Psoas muscle (tissue), 8 donors: ENCODE data around the gene MUC6. TPM values are rescaled to one million over a fixed set of nuclear protein-coding genes. Genes with fewer than 3 reads are reported as not detected.
A peak's percentile ranks its signal among the peaks of the same experiment; 100 is the strongest.

Experiments
- ATAC-seq, 4 donors: fragments of 200-7000 bp; cut with Tn5 transposase; one replicate each; pipeline ENCODE4 v1.9.1; 2020; ENCODE audit warnings: moderate library complexity in 3 of 4, mild to moderate bottlenecking in 2 of 4
- DNase-seq, 2 donors: peaks; one replicate each; pipeline ENCODE4 v3.0.0-alpha.2; 2020
- H3K27ac ChIP-seq: fragments of 200-600 bp; one replicate; pipeline ENCODE4 v1.8.0; 2022
- H3K27me3 ChIP-seq, 3 donors: fragments of 200-600 bp in 1 of 3; one replicate each; pipeline versions ENCODE4 v1.6.1 to v1.8.0; 2013 to 2022; ENCODE audit warnings: low read length in 2 of 3, mild to moderate bottlenecking in 2 of 3, moderate library complexity in 1 of 3; ENCODE audit not compliant: insufficient read depth in 3 of 3
- H3K36me3 ChIP-seq, 2 donors: fragments of 200-600 bp in 1 of 2; one replicate each; pipeline versions ENCODE4 v1.6.1 to v1.8.0; 2013 to 2022; ENCODE audit warnings: low read depth in 1 of 2, mild to moderate bottlenecking in 1 of 2, moderate library complexity in 1 of 2; ENCODE audit not compliant: insufficient read depth in 1 of 2
- H3K4me1 ChIP-seq: fragments of 200-600 bp; one replicate; pipeline ENCODE4 v1.8.0; 2022
- H3K4me3 ChIP-seq: fragments of 200-600 bp; one replicate; pipeline ENCODE4 v1.8.0; 2022; ENCODE audit warnings: mild to moderate bottlenecking
- H3K9me3 ChIP-seq: fragments of 200-600 bp; one replicate; pipeline ENCODE4 v1.8.0; 2022
- CTCF ChIP-seq: fragments of 200-600 bp; IDR thresholded peaks from one replicate; pipeline ENCODE4 v1.8.0; 2022; ENCODE audit warnings: antibody characterized with exemption
- WGBS, 3 donors: extraction: QIAGEN DNeasy Blood & Tissue Kit; methylation state at CpG; one replicate each; pipeline versions ENCODE4 v1.1.6 to v1.1.7; 2013; 5-methylcytosine and 5-hydroxymethylcytosine counted together
- intact Hi-C, 2 donors: fragments of 100-400 bp; cut with DNase I; formaldehyde crosslinking; loops; one replicate each; pipeline versions ENCODE4 v1.11.0 to v1.14.2; 2022
- polyA plus RNA-seq, 3 donors: library from polyadenylated mRNA; stranded (reverse); fragments of 200-250 nt; gene quantifications; one replicate each; pipeline ENCODE4 v1.2.3, GENCODE V29; 2013
- total RNA-seq, 4 donors: library from RNA; stranded (reverse); fragmentation: NEBNext Ultra II Directional in 2 of 4; extraction: Animal tissue kit (Norgen Biotek cat#: 25700) in 2 of 4; gene quantifications; one replicate each; pipeline versions ENCODE4 v1.2.1 to v1.2.4, GENCODE V29; 2021 to 2023
- donor health status: healthy with polysubstance abuse.
- donor health status: DM: no; HTN: no; CAD: no; lungs with moderate emphysema.
- donor health status: Bipolar disorder and iron deficiency.
- donor health status: healthy.
- donor health status: DM: yes; HTN: yes; CAD: no.
- donor health status: DM: no; HTN: no; CAD: no.
- donor health status: DM: no; HTN: no; CAD: no.
- donor health status: DM: yes; HTN: yes; CAD: no.

Gene MUC6
- total and polyA plus RNA-seq, 7 donors: under 0.01 to 0.04 (median 0.01) TPM; not detected in 4

- peak in 1 of 2 donors; percentile 30 for DNase-seq
- 49 to 57% (median 54%) methylated on average over 30 to 33 of the region's 33 CpGs for WGBS, 3 donors
These were observed 41.0 kb upstream of the MUC6 start for GRCh38 chr11:1077417-1078119.

GRCh38 chr11:1077033-1077416, 40.5 kb upstream of the MUC6 start:
- Histone ChIP-seq H3K9me3 (no peaks in the 10 kb centered on the region), H3K36me3 (no peaks in the 10 kb centered on the region), H3K27me3 (peaks cover 0 to 15% (median 2%) of the 10 kb centered on the region in 3 donors), H3K4me1 (peaks cover 8% of the 10 kb centered on the region), H3K27ac (no peak overlapping the region), H3K4me3 (no peak overlapping the region)
- DNase-seq (peak; percentile 9 to 34), ATAC-seq (no peak)
- 69 to 78% (median 70%) methylated on average over 5 to 11 of the region's 11 CpGs for WGBS, 3 donors
- TF ChIP-seq CTCF: no peak
- intact Hi-C loops: no loop called here

More at GRCh38 chr11:1077417-1078119, 41.0 kb upstream of the MUC6 start:
- peaks cover 0 to 13% (median 2%) of the 10 kb centered on the region in 3 donors for H3K27me3 ChIP-seq
- H3K27ac ChIP-seq: no peak overlapping the region
- H3K9me3 ChIP-seq: no peaks in the 10 kb centered on the region
- ATAC-seq: no peak
- no peak overlapping the region for H3K4me3 ChIP-seq
- peaks cover 8% of the 10 kb centered on the region for H3K4me1 ChIP-seq
- TF ChIP-seq CTCF: no peak
- no peaks in the 10 kb centered on the region for H3K36me3 ChIP-seq
- intact Hi-C loops: no loop called here

GRCh38 chr11:1076061-1076665, 39.6 kb upstream of the MUC6 start:
- Histone ChIP-seq H3K27ac (no peak overlapping the region), H3K9me3 (no peaks in the 10 kb centered on the region), H3K4me3 (no peak overlapping the region), H3K4me1 (peaks cover 8% of the 10 kb centered on the region), H3K36me3 (no peaks in the 10 kb centered on the region), H3K27me3 (peaks cover 0 to 15% (median 2%) of the 10 kb centered on the region in 3 donors)
- intact Hi-C loops: no loop called here
- DNase-seq (peak in 1 of 2 donors; percentile 39), ATAC-seq (no peak)
- 78 to 82% (median 80%) methylated on average over 15 to 18 of the region's 18 CpGs for WGBS, 3 donors
- no peak for TF ChIP-seq CTCF

GRCh38 chr11:1075341-1075911, 38.9 kb upstream of the MUC6 start:
- DNase-seq: peak; percentile 14 to 50

More at GRCh38 chr11:1075341-1075911, 38.9 kb upstream of the MUC6 start:
- WGBS, 3 donors: 89 to 92% (median 91%) methylated on average over 28 of the region's 28 CpGs
- no peak overlapping the region for H3K27ac ChIP-seq
- intact Hi-C loops: no loop called here
- no peak for TF ChIP-seq CTCF
- no peak for ATAC-seq
- H3K4me1 ChIP-seq: peaks cover 8% of the 10 kb centered on the region
- H3K9me3 ChIP-seq: no peaks in the 10 kb centered on the region
- peaks cover 0 to 15% (median 2%) of the 10 kb centered on the region in 3 donors for H3K27me3 ChIP-seq
- H3K36me3 ChIP-seq: no peaks in the 10 kb centered on the region
- no peak overlapping the region for H3K4me3 ChIP-seq
